AG09319 (cell line): ENCODE measurements around the gene THSD8.
A peak's percentile ranks its signal among the peaks of the same experiment; 100 is the strongest.
"Not testable (repeated sequence)": the region's sequence is repeated elsewhere in the genome, so short reads cannot be mapped to it uniquely, and the experiment has no call there.

ENCODE experiments used
- DNase-seq: peaks from one replicate; pipeline ENCODE4 v3.0.0-alpha.2; 2010; ENCODE audit warnings: low read depth; ENCODE audit errors: extremely low read depth
- CTCF ChIP-seq: IDR thresholded peaks from 2 replicates; pipeline ENCODE4 v1.5.1; 2011; ENCODE audit warnings: low read depth, mild to moderate bottlenecking, inconsistent platforms, low read length, moderate library complexity

The THSD8 gene

GRCh38 chr19:12842511-12842910 lies 40.6 kb downstream of the THSD8 start:
- no peak for TF ChIP-seq CTCF
- DNase-seq: no peak

GRCh38 chr19:12843328-12843727 lies 41.5 kb downstream of the THSD8 start:
- DNase-seq: no peak
- no peak for TF ChIP-seq CTCF

- TF ChIP-seq CTCF: no peak
- DNase-seq: no peak
Measured at GRCh38 chr19:12843999-12844732, 42.3 kb downstream of the THSD8 start.

GRCh38 chr19:12846613-12847012 lies 44.7 kb downstream of the THSD8 start:
- DNase-seq: not testable (repeated sequence)

- peak; percentile 73 for TF ChIP-seq CTCF
- peak; percentile 31 for DNase-seq
Measured at GRCh38 chr19:12847159-12848139, 45.6 kb downstream of the THSD8 start.
